K562 (cell line): ENCODE results near the gene OR2B2. TPM values are rescaled to one million over a fixed set of nuclear protein-coding genes. Genes with fewer than 3 reads are reported as not detected.

Experiments used
- CHD4 ChIP-seq: fragments of 200-600 bp; sonication (generic); IDR thresholded peaks from 3 replicates; pipeline ENCODE4 v1.6.1; 2012; ENCODE audit warnings: low read depth, mild to moderate bottlenecking, mixed read lengths, low read length, inconsistent platforms; ENCODE audit not compliant: insufficient read depth, insufficient replicate concordance, poor library complexity, severe bottlenecking
- CTBP1 ChIP-seq: fragments of 450-650 bp; IDR thresholded peaks from 2 replicates; pipeline ENCODE4 v1.6.1; 2016; ENCODE audit warnings: borderline replicate concordance
- DMBX1 ChIP-seq: fragments of 250-450 bp; sonication (Bioruptor Pico); IDR thresholded peaks from 2 replicates; pipeline ENCODE4 v1.8.0; 2022; ENCODE audit warnings: inconsistent platforms, mild to moderate bottlenecking, moderate library complexity, borderline replicate concordance
- ELF1 ChIP-seq: fragments of 200-800 bp; sonication (Bioruptor generic); IDR thresholded peaks from 2 replicates; pipeline ENCODE4 v1.6.1; 2016; ENCODE audit warnings: missing genetic modification characterization, missing compliant biosample characterization
- ELF2 ChIP-seq: fragments of 250-450 bp; sonication (Bioruptor Pico); IDR thresholded peaks from 2 replicates; pipeline ENCODE4 v1.5.0; 2021; ENCODE audit warnings: mild to moderate bottlenecking
- HMG20B ChIP-seq: fragments of 250-450 bp; sonication (Bioruptor Pico); IDR thresholded peaks from 2 replicates; pipeline ENCODE4 v1.5.0; 2021; ENCODE audit warnings: mild to moderate bottlenecking
- JUND ChIP-seq, 2 experiments: IDR thresholded peaks; 2 replicates in 1 of 2; 3 replicates in 1 of 2; pipeline ENCODE4 v1.6.1; 2011; ENCODE audit warnings: borderline replicate concordance in 2 of 2, low read depth in 2 of 2, low read length in 2 of 2, improper control_type of control experiment in 1 of 2, missing biosample characterization in 1 of 2, missing genetic modification characterization in 1 of 2, missing genetic modification reagents in 1 of 2
- MBD2 ChIP-seq: sonication (generic); IDR thresholded peaks from 2 replicates; pipeline ENCODE4 v1.6.1; 2016; ENCODE audit warnings: low read depth, borderline replicate concordance
- MYC ChIP-seq, 2 experiments: fragments of 250-450 bp in 1 of 2; sonication (Bioruptor Pico) in 1 of 2; IDR thresholded peaks; 2 replicates each; pipeline versions ENCODE4 v1.5.1 to v1.6.1; 2012 to 2021; ENCODE audit warnings: low read depth in 2 of 2, borderline replicate concordance in 1 of 2, improper control_type of control experiment in 1 of 2, low read length in 1 of 2, mild to moderate bottlenecking in 1 of 2, moderate library complexity in 1 of 2
- RFX5 ChIP-seq: IDR thresholded peaks from 2 replicates; pipeline ENCODE4 v1.6.1; 2011; ENCODE audit warnings: low read depth, mild to moderate bottlenecking, improper control_type of control experiment, low read length
- SLC30A9 ChIP-seq: fragments of 250-450 bp; sonication (Bioruptor Pico); IDR thresholded peaks from 2 replicates; pipeline ENCODE4 v1.8.0; 2022; ENCODE audit warnings: mild to moderate bottlenecking, moderate library complexity
- SMARCA4 ChIP-seq: fragments of 450-650 bp; IDR thresholded peaks from 2 replicates; pipeline ENCODE4 v1.6.1; 2016
- TAF7 ChIP-seq: fragments of 450-650 bp; IDR thresholded peaks from 2 replicates; pipeline ENCODE4 v1.6.1; 2016; ENCODE audit warnings: missing genetic modification characterization, missing compliant biosample characterization
- TEAD4 ChIP-seq, 2 experiments: sonication (generic) in 1 of 2; formaldehyde crosslinking in 1 of 2; IDR thresholded peaks; 2 replicates each; pipeline versions ENCODE4 v1.6.1 to v1.8.0; 2012 to 2022; ENCODE audit warnings: borderline replicate concordance in 1 of 2, inconsistent platforms in 1 of 2, low read length in 1 of 2, mild to moderate bottlenecking in 1 of 2, missing genetic modification reagents in 1 of 2
- ZNF12 ChIP-seq: sonication (generic); formaldehyde crosslinking; IDR thresholded peaks from 2 replicates; pipeline ENCODE4 v1.4.0; 2020; ENCODE audit warnings: mild to moderate bottlenecking, missing genetic modification reagents
- ZNF165 ChIP-seq: fragments of 250-450 bp; sonication (Bioruptor Pico); IDR thresholded peaks from 2 replicates; pipeline ENCODE4 v1.4.0; 2020; ENCODE audit warnings: borderline replicate concordance
- ZNF589 ChIP-seq: fragments of 200-800 bp; sonication (Bioruptor generic); IDR thresholded peaks from 2 replicates; pipeline ENCODE4 v1.6.1; 2016; ENCODE audit warnings: low read depth, missing genetic modification characterization, missing compliant biosample characterization
- polyA plus RNA-seq, 8 experiments: library from polyadenylated mRNA; depleted of rRNA in 4 of 8; stranded (reverse) in 5 of 8; unstranded in 3 of 8; fragments of >200 nt; fragmentation: Nextera tagmentation in 2 of 8; fragmentation: Illumina TruSeq in 1 of 8; extraction: Ambion mirVana in 2 of 8; extraction: Trizol in 1 of 8; gene quantifications; 2 replicates each; pipeline versions ENCODE4 v1.2.1 to v1.2.3, GENCODE V29; 2011 to 2014; ENCODE audit warnings: inconsistent platforms in 1 of 8, missing spikeins in 1 of 8
- total RNA-seq, 7 experiments: library from RNA; depleted of rRNA in 6 of 7; stranded (reverse); fragments of >200 nt in 6 of 7; fragmentation: Illumina TruSeq in 2 of 7; extraction: Trizol in 2 of 7; gene quantifications; 2 replicates each; pipeline versions ENCODE4 v1.2.1 to v1.2.3, GENCODE V29; 2011 to 2021; ENCODE audit warnings: low replicate concordance in 1 of 7
- TF ChIP-seq, protein P1 (sequence below): sonication (generic); formaldehyde crosslinking; IDR thresholded peaks from 2 replicates; pipeline ENCODE4 v1.8.0; 2022; ENCODE audit warnings: missing genetic modification reagents, mild to moderate bottlenecking, borderline replicate concordance
- TF ChIP-seq, protein P2 (sequence below): fragments of 450-650 bp; formaldehyde crosslinking; conservative IDR thresholded peaks from 2 replicates; pipeline ENCODE4 v1.4.0; 2022; ENCODE audit warnings: mild to moderate bottlenecking, missing genetic modification characterization
- TF ChIP-seq, protein P3 (sequence below): fragments of 450-650 bp; IDR thresholded peaks from 2 replicates; pipeline ENCODE4 v1.6.1; 2018; ENCODE audit not compliant: partially characterized antibody

The OR2B2 gene
- total and polyA plus RNA-seq, 9 of the 15 experiments (the other 6 are each of a cell fraction or from before 2014, with no cell fraction given), result 0.24 TPM; not detected in 8

DNA sequence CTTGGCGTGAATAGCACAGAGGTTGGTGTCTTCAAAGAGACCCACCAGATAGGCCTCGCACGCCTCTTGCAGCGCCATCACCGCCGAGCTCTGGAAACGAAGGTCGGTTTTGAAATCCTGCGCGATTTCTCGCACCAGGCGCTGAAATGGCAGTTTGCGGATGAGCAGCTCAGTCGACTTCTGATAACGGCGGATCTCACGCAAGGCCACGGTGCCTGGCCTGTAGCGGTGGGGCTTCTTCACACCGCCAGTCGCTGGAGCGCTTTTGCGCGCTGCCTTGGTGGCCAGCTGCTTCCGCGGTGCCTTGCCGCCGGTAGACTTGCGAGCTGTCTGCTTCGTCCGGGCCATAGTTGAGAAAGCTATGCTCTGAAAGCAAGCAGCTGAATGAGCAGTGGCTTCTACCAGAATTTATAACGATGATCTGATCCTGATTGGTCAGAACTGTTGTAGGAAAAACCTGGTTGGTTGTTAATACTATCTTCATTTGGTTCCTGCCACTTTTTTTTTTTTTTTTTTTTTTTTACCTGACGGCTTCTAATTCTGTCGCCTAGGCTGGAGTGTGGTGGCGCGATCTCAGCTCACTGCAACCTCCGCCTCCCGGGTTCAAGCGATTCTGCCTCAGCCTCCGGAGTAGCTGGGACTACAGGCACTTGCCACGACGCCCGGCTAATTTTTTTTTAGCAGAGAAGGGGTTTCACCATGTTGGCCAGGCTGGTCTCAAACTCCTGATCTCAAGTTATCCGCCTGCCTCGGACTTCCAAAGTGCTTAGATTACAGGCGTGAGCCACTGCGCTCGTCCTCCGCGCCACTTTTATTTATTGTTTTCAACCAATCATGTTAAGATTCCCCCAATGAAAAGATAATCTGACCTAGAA lies 21.5 kb downstream of the OR2B2 start (continued):
- TF ChIP-seq, protein P1, sequence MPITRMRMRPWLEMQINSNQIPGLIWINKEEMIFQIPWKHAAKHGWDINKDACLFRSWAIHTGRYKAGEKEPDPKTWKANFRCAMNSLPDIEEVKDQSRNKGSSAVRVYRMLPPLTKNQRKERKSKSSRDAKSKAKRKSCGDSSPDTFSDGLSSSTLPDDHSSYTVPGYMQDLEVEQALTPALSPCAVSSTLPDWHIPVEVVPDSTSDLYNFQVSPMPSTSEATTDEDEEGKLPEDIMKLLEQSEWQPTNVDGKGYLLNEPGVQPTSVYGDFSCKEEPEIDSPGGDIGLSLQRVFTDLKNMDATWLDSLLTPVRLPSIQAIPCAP (CRISPR knock-in tag), result no peak
- peak; percentile 22; the same call in 1 of the 2 replicates for TF ChIP-seq RFX5
- TF ChIP-seq TAF7 (tag), result no peak
- TF ChIP-seq ZNF589 (CRISPR knock-in tag), result 0 out of 2 replicates have a peak, but pooled peaks have one; percentile 8
- TF ChIP-seq ELF1 (tag), result peak; percentile 66; the same call in 1 of the 2 replicates
- no peak for TF ChIP-seq ZNF12 (CRISPR knock-in tag)
- TF ChIP-seq MYC (IDR thresholded peaks at IDR 0.05; ENCODE audit: low read depth, low read length), result peak; percentile 36; the same call in 1 of the 2 replicates
- TF ChIP-seq MYC (CRISPR knock-in tag; IDR thresholded peaks at IDR 0.05; ENCODE audit: borderline replicate concordance, low read depth), result no peak; the same call in 1 of the 2 replicates
- no peak for TF ChIP-seq ELF2 (CRISPR knock-in tag)
- TF ChIP-seq SMARCA4, result no peak; the same call in 1 of the 2 replicates
- TF ChIP-seq, protein P2, sequence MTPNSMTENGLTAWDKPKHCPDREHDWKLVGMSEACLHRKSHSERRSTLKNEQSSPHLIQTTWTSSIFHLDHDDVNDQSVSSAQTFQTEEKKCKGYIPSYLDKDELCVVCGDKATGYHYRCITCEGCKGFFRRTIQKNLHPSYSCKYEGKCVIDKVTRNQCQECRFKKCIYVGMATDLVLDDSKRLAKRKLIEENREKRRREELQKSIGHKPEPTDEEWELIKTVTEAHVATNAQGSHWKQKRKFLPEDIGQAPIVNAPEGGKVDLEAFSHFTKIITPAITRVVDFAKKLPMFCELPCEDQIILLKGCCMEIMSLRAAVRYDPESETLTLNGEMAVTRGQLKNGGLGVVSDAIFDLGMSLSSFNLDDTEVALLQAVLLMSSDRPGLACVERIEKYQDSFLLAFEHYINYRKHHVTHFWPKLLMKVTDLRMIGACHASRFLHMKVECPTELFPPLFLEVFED (CRISPR knock-in tag), result no peak
- TF ChIP-seq JUND (IDR thresholded peaks at IDR 0.05; ENCODE audit: borderline replicate concordance, low read depth, low read length), result no peak
- 0 out of 3 replicates have a peak, but pooled peaks have one; percentile 7 for TF ChIP-seq JUND (tag; IDR thresholded peaks at IDR 0.05; ENCODE audit: borderline replicate concordance, low read depth, low read length)
- TF ChIP-seq MBD2, result peak; percentile 91
- TF ChIP-seq CTBP1, result peak; percentile 73
- TF ChIP-seq DMBX1, result 0 out of 2 replicates have a peak, but pooled peaks have one; percentile 32
- TF ChIP-seq CHD4, result no peak
- peak; percentile 32 for TF ChIP-seq TEAD4 (IDR thresholded peaks at IDR 0.05; ENCODE audit: low read length)
- no peak for TF ChIP-seq TEAD4 (CRISPR knock-in tag; IDR thresholded peaks at IDR 0.05; ENCODE audit: borderline replicate concordance)
- TF ChIP-seq, protein P3, sequence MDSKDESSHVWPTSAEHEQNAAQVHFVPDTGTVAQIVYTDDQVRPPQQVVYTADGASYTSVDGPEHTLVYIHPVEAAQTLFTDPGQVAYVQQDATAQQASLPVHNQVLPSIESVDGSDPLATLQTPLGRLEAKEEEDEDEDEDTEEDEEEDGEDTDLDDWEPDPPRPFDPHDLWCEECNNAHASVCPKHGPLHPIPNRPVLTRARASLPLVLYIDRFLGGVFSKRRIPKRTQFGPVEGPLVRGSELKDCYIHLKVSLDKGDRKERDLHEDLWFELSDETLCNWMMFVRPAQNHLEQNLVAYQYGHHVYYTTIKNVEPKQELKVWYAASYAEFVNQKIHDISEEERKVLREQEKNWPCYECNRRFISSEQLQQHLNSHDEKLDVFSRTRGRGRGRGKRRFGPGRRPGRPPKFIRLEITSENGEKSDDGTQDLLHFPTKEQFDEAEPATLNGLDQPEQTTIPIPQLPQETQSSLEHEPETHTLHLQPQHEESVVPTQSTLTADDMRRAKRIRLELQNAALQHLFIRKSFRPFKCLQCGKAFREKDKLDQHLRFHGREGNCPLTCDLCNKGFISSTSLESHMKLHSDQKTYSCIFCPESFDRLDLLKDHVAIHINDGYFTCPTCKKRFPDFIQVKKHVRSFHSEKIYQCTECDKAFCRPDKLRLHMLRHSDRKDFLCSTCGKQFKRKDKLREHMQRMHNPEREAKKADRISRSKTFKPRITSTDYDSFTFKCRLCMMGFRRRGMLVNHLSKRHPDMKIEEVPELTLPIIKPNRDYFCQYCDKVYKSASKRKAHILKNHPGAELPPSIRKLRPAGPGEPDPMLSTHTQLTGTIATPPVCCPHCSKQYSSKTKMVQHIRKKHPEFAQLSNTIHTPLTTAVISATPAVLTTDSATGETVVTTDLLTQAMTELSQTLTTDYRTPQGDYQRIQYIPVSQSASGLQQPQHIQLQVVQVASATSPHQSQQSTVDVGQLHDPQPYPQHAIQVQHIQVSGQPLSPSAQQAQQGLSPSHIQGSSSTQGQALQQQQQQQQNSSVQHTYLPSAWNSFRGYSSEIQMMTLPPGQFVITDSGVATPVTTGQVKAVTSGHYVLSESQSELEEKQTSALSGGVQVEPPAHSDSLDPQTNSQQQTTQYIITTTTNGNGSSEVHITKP, result peak; percentile 57
- TF ChIP-seq HMG20B (CRISPR knock-in tag), result no peak
- TF ChIP-seq SLC30A9 (CRISPR knock-in tag), result no peak
- TF ChIP-seq ZNF165 (CRISPR knock-in tag), result no peak
